Measurements from ENCODE around the gene KCNMA1. TPM values are rescaled to one million over a fixed set of nuclear protein-coding genes. Genes with fewer than 3 reads are reported as not detected.

The KCNMA1 gene
- total RNA-seq, 3 donors from 2014 or later, result 13.6 to 37.8 (median 15.1) TPM

DNA sequence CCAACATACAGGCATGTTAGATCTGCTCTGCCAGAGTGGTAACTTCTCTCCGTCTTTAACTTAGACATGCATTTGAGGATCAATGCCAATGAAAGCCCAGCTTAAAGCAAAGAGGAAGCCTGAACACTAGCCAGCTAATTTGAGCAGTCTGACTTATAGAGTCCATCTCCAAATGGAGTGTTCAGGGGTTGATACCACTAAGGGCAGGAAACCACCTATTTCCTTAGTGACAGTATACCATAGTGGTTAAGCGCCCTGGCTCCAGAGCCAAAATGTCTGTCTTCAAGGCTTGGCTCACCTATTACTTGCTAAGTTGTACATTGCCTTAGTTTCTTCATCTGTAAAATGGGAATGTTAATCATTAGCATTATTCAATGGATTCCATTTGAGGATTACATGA, 678.5 kb downstream of the KCNMA1 start:
- Histone ChIP-seq H3K27me3 (no peaks in the 10 kb centered on the region), H3K4me3 (no peak overlapping the region), H3K4me1 (no peaks in the 10 kb centered on the region), H3K36me3 (no peaks in the 10 kb centered on the region), H3K9me3 (peaks cover 0 to 4% of the 10 kb centered on the region in 2 donors), H3K27ac (no peak overlapping the region)
- DNase-seq (ENCODE audit: low spot score in 2 of 2), result no peak
- no peak for TF ChIP-seq POLR2A (IDR thresholded peaks at IDR 0.05)
- TF ChIP-seq, protein P1, sequence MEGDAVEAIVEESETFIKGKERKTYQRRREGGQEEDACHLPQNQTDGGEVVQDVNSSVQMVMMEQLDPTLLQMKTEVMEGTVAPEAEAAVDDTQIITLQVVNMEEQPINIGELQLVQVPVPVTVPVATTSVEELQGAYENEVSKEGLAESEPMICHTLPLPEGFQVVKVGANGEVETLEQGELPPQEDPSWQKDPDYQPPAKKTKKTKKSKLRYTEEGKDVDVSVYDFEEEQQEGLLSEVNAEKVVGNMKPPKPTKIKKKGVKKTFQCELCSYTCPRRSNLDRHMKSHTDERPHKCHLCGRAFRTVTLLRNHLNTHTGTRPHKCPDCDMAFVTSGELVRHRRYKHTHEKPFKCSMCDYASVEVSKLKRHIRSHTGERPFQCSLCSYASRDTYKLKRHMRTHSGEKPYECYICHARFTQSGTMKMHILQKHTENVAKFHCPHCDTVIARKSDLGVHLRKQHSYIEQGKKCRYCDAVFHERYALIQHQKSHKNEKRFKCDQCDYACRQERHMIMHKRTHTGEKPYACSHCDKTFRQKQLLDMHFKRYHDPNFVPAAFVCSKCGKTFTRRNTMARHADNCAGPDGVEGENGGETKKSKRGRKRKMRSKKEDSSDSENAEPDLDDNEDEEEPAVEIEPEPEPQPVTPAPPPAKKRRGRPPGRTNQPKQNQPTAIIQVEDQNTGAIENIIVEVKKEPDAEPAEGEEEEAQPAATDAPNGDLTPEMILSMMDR (IDR thresholded peaks at IDR 0.05), result no peak
- TF ChIP-seq POLR2AphosphoS5 (IDR thresholded peaks at IDR 0.05), result no peak
- intact Hi-C loops (cut with DNase I; ENCODE audit: low total_unique reads), result no loop called here

DNA sequence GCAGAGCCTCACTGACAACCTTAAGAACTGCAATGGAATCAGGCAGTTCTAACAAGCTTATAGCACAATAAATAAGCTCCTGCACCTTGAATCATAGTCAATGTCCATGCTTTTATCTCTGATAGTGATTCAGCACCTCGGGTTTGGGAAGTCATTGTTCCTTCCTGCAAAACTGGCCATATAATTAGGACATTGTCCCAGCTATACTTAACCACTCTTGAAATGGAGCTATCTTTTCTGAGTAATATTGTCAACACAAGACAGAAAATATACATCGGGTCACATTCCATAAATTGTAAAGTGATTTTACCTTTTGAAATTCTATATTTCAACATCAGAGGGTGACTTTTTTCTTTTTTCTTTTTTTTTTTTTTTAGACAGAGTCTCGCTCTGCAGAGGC, 682.8 kb downstream of the KCNMA1 start:
- Histone ChIP-seq H3K27ac (no peak overlapping the region), H3K4me3 (no peak overlapping the region), H3K4me1 (no peaks in the 10 kb centered on the region), H3K27me3 (no peaks in the 10 kb centered on the region), H3K36me3 (no peaks in the 10 kb centered on the region), H3K9me3 (no peaks in the 10 kb centered on the region)
- intact Hi-C loops (cut with DNase I; ENCODE audit: low total_unique reads), result no loop called here
- TF ChIP-seq POLR2A (IDR thresholded peaks at IDR 0.05) (no peak), POLR2AphosphoS5 (IDR thresholded peaks at IDR 0.05) (no peak)
- TF ChIP-seq, protein P1 (IDR thresholded peaks at IDR 0.05), result no peak
- DNase-seq (ENCODE audit: low spot score in 2 of 2), result no peak

DNA sequence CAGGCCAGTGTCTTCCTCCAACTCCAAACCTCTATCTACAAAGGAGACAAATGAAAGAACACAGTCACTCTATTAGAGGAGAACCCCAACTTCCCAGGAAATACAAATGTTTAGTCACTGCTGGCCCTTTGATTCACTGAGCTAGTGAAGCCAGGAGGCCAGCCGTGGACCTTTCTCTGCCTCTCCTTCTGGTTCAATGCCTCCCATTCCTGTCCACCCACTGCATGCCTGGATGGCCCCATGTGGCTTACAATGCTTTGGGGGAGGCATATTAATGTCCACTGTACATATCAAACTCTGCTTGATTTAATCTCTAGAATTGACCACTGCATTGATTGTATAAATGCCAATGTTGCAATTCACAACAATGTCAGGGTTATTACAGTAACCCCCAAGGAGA, 687.3 kb downstream of the KCNMA1 start:
- no peaks in the 10 kb centered on the region for H3K9me3 ChIP-seq
- DNase-seq (ENCODE audit: low spot score in 2 of 2), result no peak

DNA sequence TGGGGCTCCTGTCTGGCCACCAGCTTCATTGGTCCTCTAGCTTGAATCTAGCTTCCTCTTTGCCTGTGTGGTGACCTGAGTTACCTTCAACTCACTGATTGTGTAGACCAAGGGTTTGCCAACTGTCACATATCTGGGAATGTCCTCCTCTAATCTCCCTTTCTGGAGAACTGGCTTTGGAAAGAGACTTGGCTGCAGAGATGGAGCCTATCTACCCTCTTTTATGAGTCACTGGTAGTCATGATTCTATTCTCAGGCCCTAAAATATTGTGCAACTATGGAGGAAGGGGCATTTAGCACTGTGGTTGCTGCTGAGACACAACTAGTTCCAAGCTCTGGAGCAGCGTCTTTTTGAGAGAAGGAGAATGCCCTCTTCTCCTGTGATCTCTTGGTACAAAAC, 691.3 kb downstream of the KCNMA1 start:
- TF ChIP-seq POLR2A (IDR thresholded peaks at IDR 0.05), result no peak
- DNase-seq (ENCODE audit: low spot score in 2 of 2), result no peak
- Histone ChIP-seq H3K27me3 (no peaks in the 10 kb centered on the region), H3K9me3 (no peaks in the 10 kb centered on the region), H3K27ac (no peak overlapping the region), H3K4me3 (no peak overlapping the region), H3K4me1 (no peaks in the 10 kb centered on the region), H3K36me3 (no peaks in the 10 kb centered on the region)
- intact Hi-C loops (cut with DNase I; ENCODE audit: low total_unique reads), result no loop called here

More for the DNA sequence above, 687.3 kb downstream of the KCNMA1 start:
- no peak overlapping the region for H3K27ac ChIP-seq
- no peaks in the 10 kb centered on the region for H3K36me3 ChIP-seq
- H3K27me3 ChIP-seq, result no peaks in the 10 kb centered on the region
- intact Hi-C loops (cut with DNase I; ENCODE audit: low total_unique reads), result no loop called here
- no peak for TF ChIP-seq POLR2AphosphoS5 (IDR thresholded peaks at IDR 0.05)
- TF ChIP-seq, protein P1 (IDR thresholded peaks at IDR 0.05), result no peak
- no peak for TF ChIP-seq POLR2A (IDR thresholded peaks at IDR 0.05)
- no peak overlapping the region for H3K4me3 ChIP-seq
- H3K4me1 ChIP-seq, result no peaks in the 10 kb centered on the region

DNA sequence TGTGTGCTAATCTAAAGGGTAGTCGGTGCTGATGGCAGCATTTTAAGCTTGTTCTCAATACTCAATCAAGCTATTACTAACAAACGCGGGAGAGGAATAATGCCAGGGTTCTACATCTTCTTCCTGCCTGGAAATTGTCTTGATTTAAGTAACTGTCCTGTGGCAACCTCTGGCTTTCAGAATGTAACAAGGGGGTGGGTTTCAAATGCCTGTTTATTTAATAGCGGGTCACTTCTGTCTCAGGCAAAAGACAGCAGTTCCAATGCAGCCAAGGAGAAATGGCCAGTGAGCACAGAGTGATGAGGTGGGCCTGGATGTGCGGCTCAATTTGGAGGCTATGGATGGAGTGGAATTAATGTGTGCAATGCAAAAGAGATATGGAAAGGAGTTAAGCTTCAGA, 692.4 kb downstream of the KCNMA1 start:
- H3K9me3 ChIP-seq, result no peaks in the 10 kb centered on the region
- no peak overlapping the region for H3K4me3 ChIP-seq
- no peak overlapping the region for H3K27ac ChIP-seq
- H3K4me1 ChIP-seq, result no peaks in the 10 kb centered on the region
- intact Hi-C loops (cut with DNase I; ENCODE audit: low total_unique reads), result no loop called here
- no peaks in the 10 kb centered on the region for H3K36me3 ChIP-seq
- DNase-seq (ENCODE audit: low spot score in 2 of 2), result no peak
- TF ChIP-seq, protein P1 (IDR thresholded peaks at IDR 0.05), result no peak
- TF ChIP-seq POLR2AphosphoS5 (IDR thresholded peaks at IDR 0.05), result no peak
- TF ChIP-seq POLR2A (IDR thresholded peaks at IDR 0.05), result no peak
- no peaks in the 10 kb centered on the region for H3K27me3 ChIP-seq

DNA sequence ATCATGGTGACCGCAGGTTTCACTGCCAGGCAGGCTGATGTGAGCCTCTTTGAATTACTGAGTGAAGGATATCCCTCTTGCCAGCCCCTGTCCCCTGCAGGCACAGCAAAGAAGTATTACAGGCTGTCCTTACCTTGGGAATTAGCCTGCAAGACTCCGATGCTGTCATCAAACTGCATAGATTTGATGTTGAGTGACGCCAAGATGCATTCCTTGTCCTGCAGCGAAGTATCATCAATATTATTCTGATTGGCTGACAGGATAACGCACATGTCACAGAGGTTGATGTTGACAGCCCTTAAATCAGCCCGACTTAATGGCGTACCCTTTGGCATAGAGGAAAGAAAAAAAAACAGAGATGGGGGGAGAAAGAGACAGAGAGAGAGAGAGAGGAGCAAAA, 693.0 kb downstream of the KCNMA1 start:
- H3K36me3 ChIP-seq, result no peaks in the 10 kb centered on the region
- DNase-seq (ENCODE audit: low spot score in 2 of 2), result no peak
- no peak overlapping the region for H3K4me3 ChIP-seq
- H3K27ac ChIP-seq, result no peak overlapping the region
- TF ChIP-seq POLR2AphosphoS5 (IDR thresholded peaks at IDR 0.05) (no peak), POLR2A (IDR thresholded peaks at IDR 0.05) (no peak)
- TF ChIP-seq, protein P1 (IDR thresholded peaks at IDR 0.05), result no peak
- H3K9me3 ChIP-seq, result no peaks in the 10 kb centered on the region
- H3K4me1 ChIP-seq, result no peaks in the 10 kb centered on the region
- intact Hi-C loops (cut with DNase I; ENCODE audit: low total_unique reads), result no loop called here
- H3K27me3 ChIP-seq, result no peaks in the 10 kb centered on the region
